Measurements from ENCODE around the gene DCP1B. TPM values are rescaled to one million over a fixed set of nuclear protein-coding genes. Genes with fewer than 3 reads are reported as not detected.

The DCP1B gene
- total RNA-seq, 6 experiments from 2014 or later, result 4.1 to 7.6 (median 6.0) TPM

- 76% methylated on average over 4 of the region's 4 CpGs for WGBS (ENCODE audit: insufficient coverage, low coverage, low lambda C conversion rate, missing lambda C conversion rate)
- H3K9me3 ChIP-seq, result no peaks in the 10 kb centered on the region
- no peaks in the 10 kb centered on the region for H3K36me3 ChIP-seq
- DNase-seq (no peak), ATAC-seq (no peak)
- intact Hi-C loops (cut with DNase I), result no loop called here
- H3K27me3 ChIP-seq, result no peaks in the 10 kb centered on the region
- peaks cover 0 to 34% (median 14%) of the 10 kb centered on the region in 4 donors for H3K4me1 ChIP-seq
- H3K27ac ChIP-seq, result no peak overlapping the region
- TF ChIP-seq CTCF (IDR thresholded peaks at IDR 0.05), result no peak
- no peak for TF ChIP-seq POLR2A (IDR thresholded peaks at IDR 0.05)
- H3K4me3 ChIP-seq, result no peak overlapping the region
These were observed 10.0 kb upstream of the DCP1B start for GRCh38 chr12:2014231-2014630.

GRCh38 chr12:2013527-2014223 lies 9.4 kb upstream of the DCP1B start:
- no peaks in the 10 kb centered on the region for H3K36me3 ChIP-seq
- intact Hi-C loops (cut with DNase I), result no loop called here
- DNase-seq, result peak in 2 of 3 donors; percentile 48 to 55
- H3K27me3 ChIP-seq, result no peaks in the 10 kb centered on the region
- peaks cover 0 to 37% (median 14%) of the 10 kb centered on the region in 4 donors for H3K4me1 ChIP-seq
- no peak overlapping the region for H3K4me3 ChIP-seq
- H3K9me3 ChIP-seq, result no peaks in the 10 kb centered on the region
- peak overlapping the region in 1 of 3 donors; percentile 5 for H3K27ac ChIP-seq
- peak; percentile 59 to 74 (median 64) for ATAC-seq
- 9% methylated on average over 4 of the region's 4 CpGs for WGBS (ENCODE audit: insufficient coverage, low coverage, low lambda C conversion rate, missing lambda C conversion rate)
- no peak for TF ChIP-seq POLR2A (IDR thresholded peaks at IDR 0.05)
- TF ChIP-seq CTCF (IDR thresholded peaks at IDR 0.05), result no peak

GRCh38 chr12:2013086-2013485 lies 8.8 kb upstream of the DCP1B start:
- Histone ChIP-seq H3K4me1 (peaks cover 0 to 37% (median 14%) of the 10 kb centered on the region in 4 donors), H3K27me3 (no peaks in the 10 kb centered on the region), H3K36me3 (no peaks in the 10 kb centered on the region), H3K27ac (peak overlapping the region; percentile 25 to 63 (median 57)), H3K9me3 (no peaks in the 10 kb centered on the region), H3K4me3 (no peak overlapping the region)
- DNase-seq (no peak), ATAC-seq (no peak)
- intact Hi-C loops (cut with DNase I), result no loop called here
- WGBS (ENCODE audit: insufficient coverage, low coverage, low lambda C conversion rate, missing lambda C conversion rate), result 77% methylated on average over 3 of the region's 3 CpGs
- no peak for TF ChIP-seq POLR2A (IDR thresholded peaks at IDR 0.05)
- TF ChIP-seq CTCF (IDR thresholded peaks at IDR 0.05), result no peak

GRCh38 chr12:2011643-2012607 lies 7.7 kb upstream of the DCP1B start:
- ATAC-seq (peak; percentile 76 to 91 (median 85)), DNase-seq (peak in 2 of 3 donors; percentile 23 to 78)
- Histone ChIP-seq H3K4me3 (no peak overlapping the region), H3K9me3 (no peaks in the 10 kb centered on the region), H3K27me3 (no peaks in the 10 kb centered on the region), H3K4me1 (peaks cover 0 to 37% (median 14%) of the 10 kb centered on the region in 4 donors), H3K27ac (peak overlapping the region; percentile 25 to 63 (median 57)), H3K36me3 (no peaks in the 10 kb centered on the region)
- TF ChIP-seq POLR2A (IDR thresholded peaks at IDR 0.05) (no peak), CTCF (IDR thresholded peaks at IDR 0.05) (no peak)
- intact Hi-C loops (cut with DNase I), result no loop called here
- 46% methylated on average over 7 of the region's 7 CpGs for WGBS (ENCODE audit: insufficient coverage, low coverage, low lambda C conversion rate, missing lambda C conversion rate)

All from right lobe of liver (tissue), 6 donors.